Fibroblast of villous mesenchyme (primary cell): ENCODE results near the gene ILKAP. TPM values are rescaled to one million over a fixed set of nuclear protein-coding genes. Genes with fewer than 3 reads are reported as not detected.

ENCODE experiments used
- DNase-seq: peaks from one replicate; pipeline ENCODE4 v3.0.0-alpha.2; 2010; ENCODE audit warnings: low read depth
- H3K4me3 ChIP-seq: 2 replicates; pipeline ENCODE4 v1.5.1; 2011; ENCODE audit warnings: low read depth, mild to moderate bottlenecking, low read length
- CTCF ChIP-seq: IDR thresholded peaks from 2 replicates; pipeline ENCODE4 v1.5.1; 2012; ENCODE audit warnings: low read depth, mild to moderate bottlenecking, low read length; ENCODE audit not compliant: insufficient read depth
- total RNA-seq: library from RNA; depleted of rRNA; stranded (reverse); fragments of >200 nt; gene quantifications from 2 replicates; pipeline ENCODE4 v1.2.3, GENCODE V29; 2012

Gene ILKAP
- total RNA-seq, 1 donor, result 22.5 TPM

- DNase-seq, result no peak
- TF ChIP-seq CTCF, result no peak
- no peak overlapping the region for H3K4me3 ChIP-seq
Measured at GRCh38 chr2:238132463-238133450, 70.7 kb downstream of the ILKAP start.

- DNase-seq, result no peak
- no peak overlapping the region for H3K4me3 ChIP-seq
- no peak for TF ChIP-seq CTCF
Measured at GRCh38 chr2:238131761-238132462, 71.6 kb downstream of the ILKAP start.

GRCh38 chr2:238130696-238131628 is 72.5 kb downstream of the ILKAP start:
- no peak overlapping the region for H3K4me3 ChIP-seq
- no peak for TF ChIP-seq CTCF
- no peak for DNase-seq

- DNase-seq, result no peak
- TF ChIP-seq CTCF, result no peak
- no peak overlapping the region for H3K4me3 ChIP-seq
Measured at GRCh38 chr2:238130111-238130695, 73.3 kb downstream of the ILKAP start.

GRCh38 chr2:238129166-238130010 is 74.1 kb downstream of the ILKAP start:
- no peak for TF ChIP-seq CTCF
- H3K4me3 ChIP-seq, result no peak overlapping the region
- no peak for DNase-seq
